OCI-LY7 (cell line): Measurements from ENCODE around the gene NTMT1. TPM values are rescaled to one million over a fixed set of nuclear protein-coding genes. Genes with fewer than 3 reads are reported as not detected.
"Not testable (repeated sequence)": the region's sequence is repeated elsewhere in the genome, so short reads cannot be mapped to it uniquely, and the experiment has no call there.

Experiments
- BruUV-seq: library from RNA; stranded (reverse); fragments of 400-500 nt; replicated peaks from 2 replicates; lab custom pipeline; 2021; lab: Mats Ljungman, UMichigan
- CTCF ChIA-PET: fragments of 300-600 bp; sonication (Branson Sonifier 250); formaldehyde crosslinking; loops from one replicate; lab custom pipeline; 2022; ENCODE audit warnings: antibody characterized with exemption; ENCODE audit not compliant: unreplicated experiment; lab: Charles Lee
- POLR2A ChIA-PET: fragments of 300-600 bp; sonication (Branson Sonifier 250); formaldehyde crosslinking; loops from one replicate; lab custom pipeline; 2022; ENCODE audit warnings: antibody characterized with exemption; lab: Charles Lee
- DNase-seq: peaks from one replicate; pipeline ENCODE4 v3.0.0-alpha.2; 2015; ENCODE audit warnings: low spot score
- H2AFZ ChIP-seq: fragments of 200-600 bp; sonication (generic), shearing (Covaris generic); 2 replicates; pipeline ENCODE4 v1.6.1; 2014; ENCODE audit warnings: mild to moderate bottlenecking, antibody characterized with exemption, low read length, moderate library complexity
- H3K27ac ChIP-seq: fragments of 200-600 bp; sonication (generic); 2 replicates; pipeline ENCODE4 v1.5.1; 2014; ENCODE audit warnings: mixed run types, low read depth, mild to moderate bottlenecking, moderate library complexity, low read length, inconsistent platforms; ENCODE audit not compliant: poor library complexity, severe bottlenecking
- H3K36me3 ChIP-seq: fragments of 200-600 bp; sonication (generic); 2 replicates; pipeline ENCODE4 v1.6.1; 2014; ENCODE audit warnings: mild to moderate bottlenecking, antibody characterized with exemption, low read length, moderate library complexity, mixed read lengths; ENCODE audit not compliant: insufficient read depth
- H3K4me1 ChIP-seq: fragments of 200-600 bp; sonication (generic); 2 replicates; pipeline ENCODE4 v1.5.1; 2014; ENCODE audit warnings: mild to moderate bottlenecking, low read length; ENCODE audit not compliant: insufficient read depth, poor library complexity, severe bottlenecking
- H3K4me2 ChIP-seq: fragments of 200-600 bp; sonication (generic); 2 replicates; pipeline ENCODE4 v1.6.1; 2014; ENCODE audit warnings: mild to moderate bottlenecking, low read length
- H3K4me3 ChIP-seq: fragments of 200-600 bp; sonication (generic); 2 replicates; pipeline ENCODE4 v1.5.1; 2014; ENCODE audit warnings: mild to moderate bottlenecking, low read depth, low read length; ENCODE audit not compliant: poor library complexity, severe bottlenecking
- H3K79me2 ChIP-seq: fragments of 200-600 bp; sonication (generic); 2 replicates; pipeline ENCODE4 v1.6.1; 2016; ENCODE audit warnings: low read depth, mild to moderate bottlenecking, low read length, moderate library complexity, mixed read lengths; ENCODE audit not compliant: insufficient read depth
- H3K9me2 ChIP-seq: fragments of 200-600 bp; sonication (generic); 2 replicates; pipeline ENCODE4 v1.6.1; 2016; ENCODE audit warnings: mild to moderate bottlenecking, low read length, mixed read lengths; ENCODE audit not compliant: insufficient read depth
- H3K9me3 ChIP-seq: fragments of 200-600 bp; sonication (generic); 2 replicates; pipeline ENCODE4 v1.6.1; 2014; ENCODE audit warnings: mild to moderate bottlenecking, mixed run types, low read length, mixed read lengths
- H4K20me1 ChIP-seq: fragments of 200-600 bp; sonication (generic); 2 replicates; pipeline ENCODE4 v1.6.1; 2014; ENCODE audit warnings: mild to moderate bottlenecking, antibody characterized with exemption, low read length, moderate library complexity, mixed read lengths; ENCODE audit not compliant: insufficient read depth
- EZH2phosphoT487 ChIP-seq: fragments of 200-600 bp; sonication (generic); IDR thresholded peaks from 2 replicates; pipeline ENCODE4 v1.6.1; 2018; ENCODE audit warnings: low read depth, borderline replicate concordance, mild to moderate bottlenecking, mixed run types, antibody characterized with exemption, low read length, moderate library complexity, mixed read lengths
- intact Hi-C: fragments of 100-400 bp; cut with micrococcal nuclease; formaldehyde crosslinking; loops from one replicate; pipeline ENCODE4 v1.10.0; 2022; ENCODE audit not compliant: unreplicated experiment
- total RNA-seq, 2 experiments: library from RNA; depleted of rRNA in 1 of 2; stranded (reverse); fragments of >200 nt in 1 of 2; shearing (Covaris generic) in 1 of 2; gene quantifications; 2 replicates each; pipeline ENCODE4 v1.2.3, GENCODE V29; 2014 to 2022
- TF ChIP-seq, protein P1 (sequence below): fragments of 200-600 bp; sonication (generic); conservative IDR thresholded peaks from 2 replicates; pipeline ENCODE4 v1.5.1; 2014; ENCODE audit warnings: mild to moderate bottlenecking, antibody characterized with exemption, low read length, moderate library complexity, mixed read lengths

NTMT1 gene
- total RNA-seq, 2 experiments from 2014 or later, result 46.6 to 59.8 TPM

DNA sequence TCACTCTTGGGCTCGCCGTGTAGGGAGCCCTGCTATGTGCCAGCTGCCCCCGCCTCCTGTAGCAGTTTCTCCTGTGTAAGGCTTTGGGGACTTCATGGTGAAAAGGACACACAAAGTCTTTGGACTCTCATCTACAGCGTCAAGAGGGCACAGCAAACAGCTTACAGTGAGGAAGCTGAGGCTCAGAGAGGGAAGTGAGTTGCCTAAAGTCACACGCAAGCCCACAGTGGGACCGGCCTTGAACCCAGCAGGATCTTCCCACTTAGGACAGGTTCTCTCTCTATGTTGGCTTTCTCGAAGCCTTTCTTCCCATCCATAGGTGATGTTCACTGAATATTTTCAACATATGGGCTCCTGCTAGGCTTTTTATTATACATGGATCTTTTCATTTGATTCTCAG, 29.7 kb downstream of the NTMT1 start:
- H3K9me3 ChIP-seq, result no peaks in the 10 kb centered on the region
- no peaks in the 10 kb centered on the region for H3K9me2 ChIP-seq
- H3K79me2 ChIP-seq, result no peaks in the 10 kb centered on the region
- no peak overlapping the region for H3K4me2 ChIP-seq
- CTCF ChIA-PET, result no interaction called here
- POLR2A ChIA-PET, result no interaction called here
- no peak for DNase-seq
- no peak overlapping the region for H3K4me3 ChIP-seq
- intact Hi-C loops, result no loop called here
- no peak overlapping the region for H2AFZ ChIP-seq
- H4K20me1 ChIP-seq, result no peaks in the 10 kb centered on the region
- no TSS peak for BruUV-seq
- TF ChIP-seq EZH2phosphoT487, result no peak
- TF ChIP-seq, protein P1, sequence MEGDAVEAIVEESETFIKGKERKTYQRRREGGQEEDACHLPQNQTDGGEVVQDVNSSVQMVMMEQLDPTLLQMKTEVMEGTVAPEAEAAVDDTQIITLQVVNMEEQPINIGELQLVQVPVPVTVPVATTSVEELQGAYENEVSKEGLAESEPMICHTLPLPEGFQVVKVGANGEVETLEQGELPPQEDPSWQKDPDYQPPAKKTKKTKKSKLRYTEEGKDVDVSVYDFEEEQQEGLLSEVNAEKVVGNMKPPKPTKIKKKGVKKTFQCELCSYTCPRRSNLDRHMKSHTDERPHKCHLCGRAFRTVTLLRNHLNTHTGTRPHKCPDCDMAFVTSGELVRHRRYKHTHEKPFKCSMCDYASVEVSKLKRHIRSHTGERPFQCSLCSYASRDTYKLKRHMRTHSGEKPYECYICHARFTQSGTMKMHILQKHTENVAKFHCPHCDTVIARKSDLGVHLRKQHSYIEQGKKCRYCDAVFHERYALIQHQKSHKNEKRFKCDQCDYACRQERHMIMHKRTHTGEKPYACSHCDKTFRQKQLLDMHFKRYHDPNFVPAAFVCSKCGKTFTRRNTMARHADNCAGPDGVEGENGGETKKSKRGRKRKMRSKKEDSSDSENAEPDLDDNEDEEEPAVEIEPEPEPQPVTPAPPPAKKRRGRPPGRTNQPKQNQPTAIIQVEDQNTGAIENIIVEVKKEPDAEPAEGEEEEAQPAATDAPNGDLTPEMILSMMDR, result no peak
- H3K36me3 ChIP-seq, result no peaks in the 10 kb centered on the region
- no peaks in the 10 kb centered on the region for H3K4me1 ChIP-seq
- H3K27ac ChIP-seq, result no peak overlapping the region

DNA sequence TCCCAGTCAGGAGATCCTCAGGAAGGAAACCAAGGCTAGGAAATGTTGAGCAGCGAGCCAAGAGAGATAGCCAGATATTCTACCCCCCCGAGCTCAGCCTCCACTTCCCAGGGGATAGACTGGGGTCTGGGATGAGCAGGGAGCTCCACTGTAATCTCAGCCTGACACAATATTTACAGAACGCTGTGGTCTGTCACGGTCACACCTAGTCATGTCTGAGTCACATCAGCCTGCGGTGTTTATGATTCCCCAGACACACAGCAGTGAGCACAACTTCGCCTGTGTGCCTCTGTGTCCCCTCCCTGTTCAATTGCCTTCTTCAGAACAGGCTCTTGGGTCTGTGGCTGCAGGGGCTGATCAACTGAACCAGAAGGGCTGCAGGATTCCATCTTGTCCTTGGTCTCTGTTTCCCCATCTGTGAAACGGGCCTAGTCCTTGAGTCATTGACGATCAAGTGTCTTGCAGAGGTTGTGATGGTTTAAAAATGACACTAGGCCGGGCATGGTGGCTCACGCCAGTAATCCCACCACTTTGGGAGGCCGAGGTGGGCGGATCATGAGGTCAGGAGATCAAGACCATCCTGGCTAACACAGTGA, 30.9 kb downstream of the NTMT1 start:
- ChIA-PET CTCF (no interaction called here), POLR2A (no interaction called here)
- Histone ChIP-seq H3K4me2 (no peak overlapping the region), H3K36me3 (no peaks in the 10 kb centered on the region), H4K20me1 (no peaks in the 10 kb centered on the region), H3K27ac (no peak overlapping the region), H3K79me2 (no peaks in the 10 kb centered on the region), H2AFZ (no peak overlapping the region), H3K4me3 (no peak overlapping the region), H3K4me1 (no peaks in the 10 kb centered on the region), H3K9me2 (no peaks in the 10 kb centered on the region), H3K9me3 (no peaks in the 10 kb centered on the region)
- intact Hi-C loops, result no loop called here
- BruUV-seq, result no TSS peak
- no peak for DNase-seq
- no peak for TF ChIP-seq EZH2phosphoT487
- TF ChIP-seq, protein P1, result no peak

- no peaks in the 10 kb centered on the region for H4K20me1 ChIP-seq
- H3K36me3 ChIP-seq, result no peaks in the 10 kb centered on the region
- no peak overlapping the region for H3K4me3 ChIP-seq
- H3K9me3 ChIP-seq, result no peaks in the 10 kb centered on the region
- no peak overlapping the region for H3K4me2 ChIP-seq
- no peak overlapping the region for H3K27ac ChIP-seq
- DNase-seq, result no peak
- intact Hi-C loops, result no loop called here
- POLR2A ChIA-PET, result interaction anchor here (0.7 kb wide), 1 partner anchor 802 kb away, joined by 4 read pairs; no protein-coding TSS in a partner anchor
- no peak overlapping the region for H2AFZ ChIP-seq
- H3K9me2 ChIP-seq, result no peaks in the 10 kb centered on the region
- BruUV-seq, result no TSS peak
- no peaks in the 10 kb centered on the region for H3K4me1 ChIP-seq
- CTCF ChIA-PET, result no interaction called here
- TF ChIP-seq, protein P1, result no peak
- no peak for TF ChIP-seq EZH2phosphoT487
- H3K79me2 ChIP-seq, result no peaks in the 10 kb centered on the region
Measured at GRCh38 chr9:129661029-129661428, 35.1 kb downstream of the NTMT1 start.

- CTCF ChIA-PET, H3K9me3 ChIP-seq, H2AFZ ChIP-seq, POLR2A ChIA-PET, BruUV-seq, H3K79me2 ChIP-seq, H3K4me1 ChIP-seq, H3K4me2 ChIP-seq, H4K20me1 ChIP-seq, DNase-seq, intact Hi-C loops, H3K4me3 ChIP-seq, H3K36me3 ChIP-seq, H3K9me2 ChIP-seq, H3K27ac ChIP-seq: not testable (repeated sequence)
Measured at GRCh38 chr9:129662239-129662638, 36.3 kb downstream of the NTMT1 start.
